ENCODE measurements around the gene MYO15A. TPM values are rescaled to one million over a fixed set of nuclear protein-coding genes. Genes with fewer than 3 reads are reported as not detected.

MYO15A gene
- polyA plus RNA-seq, 3 donors = 0.31 to 4.4 (median 0.56) TPM

- intact Hi-C loops (cut with micrococcal nuclease) = no loop called here
Measured at GRCh38 chr17:18059283-18059682, 49.3 kb upstream of the MYO15A start.

GRCh38 chr17:18064053-18064452, 44.5 kb upstream of the MYO15A start:
- no peak for TF ChIP-seq CTCF (IDR thresholded peaks at IDR 0.05)
- Histone ChIP-seq H4K20me1 (ENCODE audit: insufficient read depth, low read length) (no peaks in the 10 kb centered on the region), H3K9ac (ENCODE audit: insufficient read depth, low read length, poor library complexity, severe bottlenecking) (no peak overlapping the region), H3K79me2 (ENCODE audit: insufficient read depth, low read length) (no peaks in the 10 kb centered on the region), H3K4me2 (replicated peaks; ENCODE audit: extremely low read depth, low read length, poor library complexity, severe bottlenecking) (no peak overlapping the region), H3K9me3 (replicated peaks in 1 of 2; ENCODE audit: control insufficient read depth in 1 of 2, insufficient read depth in 1 of 2, low read length in 2 of 2) (no peaks in the 10 kb centered on the region), H3K4me3 (replicated peaks in 1 of 3; ENCODE audit: low read depth in 2 of 3, low read length in 3 of 3) (no peak overlapping the region), H3K36me3 (replicated peaks in 1 of 2; ENCODE audit: control insufficient read depth in 1 of 2, insufficient read depth in 2 of 2, low read length in 2 of 2) (peaks cover 41 to 66% of the 10 kb centered on the region in 2 donors), H3K4me1 (ENCODE audit: control insufficient read depth in 1 of 2, insufficient read depth in 2 of 2, low read length in 2 of 2) (no peaks in the 10 kb centered on the region), H3K27me3 (ENCODE audit: control insufficient read depth in 2 of 2, insufficient read depth in 2 of 2, low read length in 2 of 2) (no peaks in the 10 kb centered on the region), H3K27ac (ENCODE audit: low read depth in 1 of 2, low read length in 2 of 2) (no peak overlapping the region), H2AFZ (ENCODE audit: insufficient read depth, low read depth, low read length, poor library complexity, severe bottlenecking) (no peak overlapping the region)
- peaks cover 59 to 74% of the 10 kb centered on the region in 2 donors for H3K36me3 Mint-ChIP-seq
- H3K27me3 Mint-ChIP-seq (ENCODE audit: low read depth in 3 of 3) = no peaks in the 10 kb centered on the region
- H3K27ac Mint-ChIP-seq = no peak overlapping the region
- WGBS (ENCODE audit: insufficient coverage) = no CpG with 5 or more reads among the region's 2 CpGs
- H3K9me3 Mint-ChIP-seq = peaks cover 0 to 2% (median 0%) of the 10 kb centered on the region in 7 donors
- no peaks in the 10 kb centered on the region for H3K4me1 Mint-ChIP-seq
- intact Hi-C loops (cut with micrococcal nuclease) = no loop called here
- no peak for DNase-seq
- H3K4me3 Mint-ChIP-seq = no peak overlapping the region

More at GRCh38 chr17:18059283-18059682, 49.3 kb upstream of the MYO15A start:
- no peak overlapping the region for H2AFZ ChIP-seq (ENCODE audit: insufficient read depth, low read depth, low read length, poor library complexity, severe bottlenecking)
- Mint-ChIP-seq H3K27ac (peak overlapping the region in 1 of 7 donors; percentile 46), H3K4me1 (peaks cover 5% of the 10 kb centered on the region), H3K4me3 (no peak overlapping the region), H3K36me3 (peaks cover 70 to 93% of the 10 kb centered on the region in 2 donors), H3K27me3 (ENCODE audit: low read depth in 3 of 3) (no peaks in the 10 kb centered on the region), H3K9me3 (peaks cover 0 to 2% (median 0%) of the 10 kb centered on the region in 7 donors)
- no peak overlapping the region for H3K4me3 ChIP-seq (replicated peaks in 1 of 3; ENCODE audit: low read depth in 2 of 3, low read length in 3 of 3)
- no peaks in the 10 kb centered on the region for H3K9me3 ChIP-seq (replicated peaks in 1 of 2; ENCODE audit: control insufficient read depth in 1 of 2, insufficient read depth in 1 of 2, low read length in 2 of 2)
- H3K36me3 ChIP-seq (replicated peaks in 1 of 2; ENCODE audit: control insufficient read depth in 1 of 2, insufficient read depth in 2 of 2, low read length in 2 of 2) = peaks cover 47 to 81% of the 10 kb centered on the region in 2 donors
- H3K9ac ChIP-seq (ENCODE audit: insufficient read depth, low read length, poor library complexity, severe bottlenecking) = no peak overlapping the region
- H3K79me2 ChIP-seq (ENCODE audit: insufficient read depth, low read length) = no peaks in the 10 kb centered on the region
- no peak for DNase-seq
- TF ChIP-seq CTCF (IDR thresholded peaks at IDR 0.05) = no peak
- WGBS (ENCODE audit: insufficient coverage) = 50% methylated on average over 3 of the region's 5 CpGs
- H3K4me2 ChIP-seq (replicated peaks; ENCODE audit: extremely low read depth, low read length, poor library complexity, severe bottlenecking) = no peak overlapping the region
- H4K20me1 ChIP-seq (ENCODE audit: insufficient read depth, low read length) = no peaks in the 10 kb centered on the region
- no peak overlapping the region for H3K27ac ChIP-seq (ENCODE audit: low read depth in 1 of 2, low read length in 2 of 2)
- H3K27me3 ChIP-seq (ENCODE audit: control insufficient read depth in 2 of 2, insufficient read depth in 2 of 2, low read length in 2 of 2) = no peaks in the 10 kb centered on the region
- no peaks in the 10 kb centered on the region for H3K4me1 ChIP-seq (ENCODE audit: control insufficient read depth in 1 of 2, insufficient read depth in 2 of 2, low read length in 2 of 2)

All from CD14-positive monocyte (primary cell).